Chondrocyte (in vitro differentiated cells): ENCODE results near the gene DUSP22. TPM values are rescaled to one million over a fixed set of nuclear protein-coding genes. Genes with fewer than 3 reads are reported as not detected.

ENCODE experiments used
- DNase-seq: peaks from one replicate; pipeline ENCODE4 v3.0.0; 2021; ENCODE audit warnings: mixed read lengths, low spot score
- H3K27ac Mint-ChIP-seq: one replicate; pipeline ENCODE4 v1.8.0; 2021; ENCODE audit warnings: mild to moderate bottlenecking, moderate library complexity, mixed read lengths; ENCODE audit not compliant: unreplicated experiment
- H3K27me3 Mint-ChIP-seq: 2 replicates; pipeline ENCODE4 v1.8.0; 2021; ENCODE audit warnings: low read depth, mixed read lengths
- H3K36me3 Mint-ChIP-seq: 2 replicates; pipeline ENCODE4 v1.8.0; 2021; ENCODE audit warnings: low read depth, mixed read lengths
- H3K4me1 Mint-ChIP-seq: 2 replicates; pipeline ENCODE4 v1.8.0; 2021; ENCODE audit warnings: low read depth, mild to moderate bottlenecking, mixed read lengths
- H3K4me3 Mint-ChIP-seq: one replicate; pipeline ENCODE4 v1.8.0; 2021; ENCODE audit warnings: mild to moderate bottlenecking, moderate library complexity, mixed read lengths; ENCODE audit not compliant: unreplicated experiment
- H3K9me3 Mint-ChIP-seq: 2 replicates; pipeline ENCODE4 v1.8.0; 2021; ENCODE audit warnings: low read depth, mixed read lengths
- CTCF ChIP-seq: fragments of 200-600 bp; sonication (generic); IDR thresholded peaks from 2 replicates; pipeline ENCODE4 v1.5.0; 2021; ENCODE audit warnings: antibody characterized with exemption, mild to moderate bottlenecking, moderate library complexity
- total RNA-seq: library from RNA; stranded (reverse); gene quantifications from 3 replicates; pipeline ENCODE4 v1.2.1, GENCODE V29; 2021

The DUSP22 gene
- total RNA-seq, 1 donor from 2014 or later: 34.2 TPM

GRCh38 chr6:343960-344815 is 51.9 kb downstream of the DUSP22 start:
- no peak for DNase-seq
- no peaks in the 10 kb centered on the region for H3K27me3 Mint-ChIP-seq
- no peak overlapping the region for H3K4me3 Mint-ChIP-seq
- H3K36me3 Mint-ChIP-seq: peaks cover 10% of the 10 kb centered on the region
- peaks cover 15% of the 10 kb centered on the region for H3K9me3 Mint-ChIP-seq
- no peak for TF ChIP-seq CTCF
- H3K4me1 Mint-ChIP-seq: no peaks in the 10 kb centered on the region
- no peak overlapping the region for H3K27ac Mint-ChIP-seq

- Mint-ChIP-seq H3K27me3 (no peaks in the 10 kb centered on the region), H3K4me3 (no peak overlapping the region), H3K27ac (no peak overlapping the region), H3K4me1 (no peaks in the 10 kb centered on the region), H3K9me3 (peaks cover 12% of the 10 kb centered on the region), H3K36me3 (peaks cover 12% of the 10 kb centered on the region)
- DNase-seq: no peak
- TF ChIP-seq CTCF: no peak
Measured at GRCh38 chr6:344816-345340, 52.6 kb downstream of the DUSP22 start.

- Mint-ChIP-seq H3K4me1 (no peaks in the 10 kb centered on the region), H3K4me3 (no peak overlapping the region), H3K27ac (no peak overlapping the region), H3K27me3 (no peaks in the 10 kb centered on the region), H3K9me3 (peaks cover 10% of the 10 kb centered on the region), H3K36me3 (peaks cover 15% of the 10 kb centered on the region)
- no peak for DNase-seq
- no peak for TF ChIP-seq CTCF
Measured at GRCh38 chr6:345747-346385, 53.6 kb downstream of the DUSP22 start.

- Mint-ChIP-seq H3K36me3 (peaks cover 16% of the 10 kb centered on the region), H3K9me3 (peaks cover 10% of the 10 kb centered on the region), H3K27me3 (no peaks in the 10 kb centered on the region), H3K4me1 (no peaks in the 10 kb centered on the region), H3K27ac (no peak overlapping the region), H3K4me3 (no peak overlapping the region)
- no peak for DNase-seq
- no peak for TF ChIP-seq CTCF
Measured at GRCh38 chr6:346386-347030, 54.2 kb downstream of the DUSP22 start.

- DNase-seq: no peak
- Mint-ChIP-seq H3K36me3 (peaks cover 16% of the 10 kb centered on the region), H3K4me3 (no peak overlapping the region), H3K9me3 (peaks cover 10% of the 10 kb centered on the region), H3K27me3 (no peaks in the 10 kb centered on the region), H3K27ac (no peak overlapping the region), H3K4me1 (no peaks in the 10 kb centered on the region)
- TF ChIP-seq CTCF: no peak
Measured at GRCh38 chr6:347232-347631, 54.9 kb downstream of the DUSP22 start.
